ENCODE measurements around the gene RNF207.

DNA sequence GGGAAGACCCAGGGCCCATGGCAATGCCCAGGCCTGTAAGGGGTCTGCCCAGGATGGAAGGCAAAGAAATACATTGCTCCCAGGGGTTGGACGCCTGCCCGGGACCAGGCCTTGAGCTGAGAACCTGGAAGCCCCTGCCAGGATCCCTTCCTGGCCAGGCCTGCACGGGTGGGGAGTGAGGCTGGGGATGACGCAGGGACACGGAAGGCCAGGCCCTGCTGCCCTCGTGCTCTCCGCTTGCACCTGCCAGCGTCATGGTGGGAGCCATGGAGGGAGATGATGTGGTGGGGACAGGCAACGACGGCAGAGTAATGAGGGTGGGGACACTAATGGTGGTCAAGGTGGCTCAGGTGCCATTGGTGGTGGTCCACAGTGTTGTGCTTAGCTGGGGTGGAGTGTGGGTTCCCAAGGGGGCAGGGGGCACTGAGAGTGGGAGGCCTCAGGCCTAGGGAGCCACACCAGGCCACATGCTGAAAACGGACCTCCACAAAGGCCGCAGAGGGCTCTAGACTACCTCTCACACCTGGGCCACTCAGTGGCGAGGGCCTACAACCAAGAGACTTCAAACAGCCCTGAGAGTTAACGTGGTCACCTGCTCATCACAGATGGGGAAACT is 42.4 kb downstream of the RNF207 start:
- TF ChIP-seq, protein P1, sequence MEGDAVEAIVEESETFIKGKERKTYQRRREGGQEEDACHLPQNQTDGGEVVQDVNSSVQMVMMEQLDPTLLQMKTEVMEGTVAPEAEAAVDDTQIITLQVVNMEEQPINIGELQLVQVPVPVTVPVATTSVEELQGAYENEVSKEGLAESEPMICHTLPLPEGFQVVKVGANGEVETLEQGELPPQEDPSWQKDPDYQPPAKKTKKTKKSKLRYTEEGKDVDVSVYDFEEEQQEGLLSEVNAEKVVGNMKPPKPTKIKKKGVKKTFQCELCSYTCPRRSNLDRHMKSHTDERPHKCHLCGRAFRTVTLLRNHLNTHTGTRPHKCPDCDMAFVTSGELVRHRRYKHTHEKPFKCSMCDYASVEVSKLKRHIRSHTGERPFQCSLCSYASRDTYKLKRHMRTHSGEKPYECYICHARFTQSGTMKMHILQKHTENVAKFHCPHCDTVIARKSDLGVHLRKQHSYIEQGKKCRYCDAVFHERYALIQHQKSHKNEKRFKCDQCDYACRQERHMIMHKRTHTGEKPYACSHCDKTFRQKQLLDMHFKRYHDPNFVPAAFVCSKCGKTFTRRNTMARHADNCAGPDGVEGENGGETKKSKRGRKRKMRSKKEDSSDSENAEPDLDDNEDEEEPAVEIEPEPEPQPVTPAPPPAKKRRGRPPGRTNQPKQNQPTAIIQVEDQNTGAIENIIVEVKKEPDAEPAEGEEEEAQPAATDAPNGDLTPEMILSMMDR (IDR thresholded peaks at IDR 0.05; ENCODE audit: poor library complexity), result no peak
- no peak for TF ChIP-seq EZH2 (IDR thresholded peaks at IDR 0.05; ENCODE audit: borderline replicate concordance)
- TF ChIP-seq EZH2phosphoT487 (IDR thresholded peaks at IDR 0.05; ENCODE audit: low read depth, severe bottlenecking, unreplicated experiment), result no peak
